AG10803 (cell line): ENCODE results near the gene IFT88.

Experiments
- DNase-seq: peaks from one replicate; pipeline ENCODE4 v3.0.0; 2010; ENCODE audit warnings: low read depth
- H3K4me3 ChIP-seq: 2 replicates; pipeline ENCODE4 v1.5.1; 2011; ENCODE audit warnings: mild to moderate bottlenecking, low read length, control low read depth
- TF ChIP-seq, protein P1 (sequence below): conservative IDR thresholded peaks from 2 replicates; pipeline ENCODE4 v1.5.1; 2011; ENCODE audit warnings: mild to moderate bottlenecking, low read length, control low read depth, inconsistent platforms

Gene IFT88

DNA sequence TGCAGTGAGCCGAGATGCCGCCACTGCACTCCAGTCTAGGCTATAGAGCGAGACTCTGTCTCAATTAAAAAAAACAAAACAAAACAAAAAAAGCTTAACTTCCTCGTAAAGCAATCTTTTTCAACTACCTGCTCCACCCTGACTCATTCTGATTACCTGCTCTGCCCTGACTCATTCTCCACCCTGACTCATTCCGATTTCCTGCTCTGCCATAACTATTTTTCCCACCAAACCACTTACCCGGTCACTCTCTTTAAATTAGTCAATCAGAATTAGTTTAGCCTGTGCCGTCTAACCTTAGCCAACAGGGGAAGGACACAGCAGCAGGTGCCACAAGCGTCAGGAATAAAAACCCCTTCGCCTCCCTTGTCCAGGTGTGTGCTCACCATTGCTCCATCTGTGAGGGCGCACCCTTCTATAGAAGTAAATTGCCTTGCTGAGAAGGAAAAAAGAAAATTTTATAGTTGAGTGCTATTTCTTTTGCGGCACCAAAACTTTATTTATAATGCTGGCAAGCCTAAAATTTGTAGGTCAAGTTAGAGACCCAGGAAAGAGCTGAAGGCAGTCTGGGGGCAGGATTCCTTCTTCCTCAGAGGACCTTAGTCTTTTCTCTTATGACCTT lies 1.7 kb upstream of the IFT88 start:
- TF ChIP-seq, protein P1, sequence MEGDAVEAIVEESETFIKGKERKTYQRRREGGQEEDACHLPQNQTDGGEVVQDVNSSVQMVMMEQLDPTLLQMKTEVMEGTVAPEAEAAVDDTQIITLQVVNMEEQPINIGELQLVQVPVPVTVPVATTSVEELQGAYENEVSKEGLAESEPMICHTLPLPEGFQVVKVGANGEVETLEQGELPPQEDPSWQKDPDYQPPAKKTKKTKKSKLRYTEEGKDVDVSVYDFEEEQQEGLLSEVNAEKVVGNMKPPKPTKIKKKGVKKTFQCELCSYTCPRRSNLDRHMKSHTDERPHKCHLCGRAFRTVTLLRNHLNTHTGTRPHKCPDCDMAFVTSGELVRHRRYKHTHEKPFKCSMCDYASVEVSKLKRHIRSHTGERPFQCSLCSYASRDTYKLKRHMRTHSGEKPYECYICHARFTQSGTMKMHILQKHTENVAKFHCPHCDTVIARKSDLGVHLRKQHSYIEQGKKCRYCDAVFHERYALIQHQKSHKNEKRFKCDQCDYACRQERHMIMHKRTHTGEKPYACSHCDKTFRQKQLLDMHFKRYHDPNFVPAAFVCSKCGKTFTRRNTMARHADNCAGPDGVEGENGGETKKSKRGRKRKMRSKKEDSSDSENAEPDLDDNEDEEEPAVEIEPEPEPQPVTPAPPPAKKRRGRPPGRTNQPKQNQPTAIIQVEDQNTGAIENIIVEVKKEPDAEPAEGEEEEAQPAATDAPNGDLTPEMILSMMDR: no peak
- H3K4me3 ChIP-seq: no peak overlapping the region
- DNase-seq: no peak

- TF ChIP-seq, protein P1: no peak
- H3K4me3 ChIP-seq: peak overlapping the region; percentile 78
- DNase-seq: peak; percentile 63
These were observed 474 bp upstream of the IFT88 start for GRCh38 chr13:20566468-20566897.

GRCh38 chr13:20567881-20568528 lies 1.0 kb downstream of the IFT88 start:
- TF ChIP-seq, protein P1: no peak
- peak; percentile 4 for DNase-seq
- peak overlapping the region; percentile 78 for H3K4me3 ChIP-seq

DNA sequence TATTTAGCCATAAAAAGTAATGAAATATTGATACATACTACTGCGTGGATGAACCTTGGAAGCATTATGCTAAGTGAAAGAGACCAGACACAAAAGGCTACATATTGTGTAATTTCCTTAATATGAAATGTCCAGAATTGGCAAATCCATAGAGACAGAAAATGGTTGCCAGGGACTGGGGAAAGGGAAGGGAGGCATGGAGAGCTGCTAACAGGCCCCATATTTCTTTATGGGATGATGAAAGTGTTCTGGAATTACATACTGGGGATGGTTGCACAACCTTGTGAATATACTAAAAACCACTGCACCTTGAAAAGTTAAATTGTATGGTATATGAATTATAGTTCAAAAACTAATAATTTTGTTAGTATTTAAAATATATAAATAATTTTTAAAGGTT lies 3.6 kb downstream of the IFT88 start:
- no peak overlapping the region for H3K4me3 ChIP-seq
- TF ChIP-seq, protein P1: no peak
- peak; percentile 69 for DNase-seq

DNA sequence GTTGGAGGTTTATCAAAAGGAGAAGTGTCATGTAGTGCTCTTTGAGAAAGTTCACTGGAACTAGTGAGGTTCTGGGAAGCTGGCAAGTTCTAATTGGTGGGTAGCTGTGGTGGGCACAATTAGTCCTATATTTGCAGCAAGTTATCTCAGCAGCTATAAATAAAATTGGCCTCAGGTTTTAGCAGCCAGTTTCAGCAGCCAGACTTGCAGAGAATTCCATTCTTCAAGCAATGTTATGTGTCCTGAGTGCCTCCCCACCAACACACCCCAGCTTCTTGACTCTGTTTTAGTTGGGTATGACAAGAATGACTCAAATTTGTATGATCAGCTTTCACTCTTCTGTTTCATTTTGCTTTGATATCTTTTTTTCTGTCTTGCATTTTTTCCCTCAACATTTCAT lies 4.7 kb downstream of the IFT88 start:
- no peak overlapping the region for H3K4me3 ChIP-seq
- TF ChIP-seq, protein P1: no peak
- no peak for DNase-seq

DNA sequence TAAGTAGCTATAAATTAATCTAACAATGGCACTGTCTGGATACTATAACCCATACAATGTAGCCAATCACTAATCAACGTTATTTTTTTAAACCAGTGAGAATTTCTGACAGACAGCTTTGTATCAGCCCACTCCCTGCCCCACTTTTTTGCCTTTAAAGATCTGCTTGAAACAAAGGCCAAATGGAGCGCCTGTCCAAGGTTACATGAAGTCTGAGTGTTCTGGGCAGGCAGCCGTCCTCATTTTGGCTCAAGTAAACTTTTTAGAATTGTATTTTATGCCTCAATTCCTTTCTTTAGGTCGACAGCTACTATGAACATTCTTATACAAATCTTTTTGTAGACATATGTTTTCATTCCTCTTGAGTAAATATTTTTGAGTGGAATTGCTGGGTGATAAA lies 6.2 kb downstream of the IFT88 start:
- TF ChIP-seq, protein P1: no peak
- no peak for DNase-seq
- H3K4me3 ChIP-seq: no peak overlapping the region

DNA sequence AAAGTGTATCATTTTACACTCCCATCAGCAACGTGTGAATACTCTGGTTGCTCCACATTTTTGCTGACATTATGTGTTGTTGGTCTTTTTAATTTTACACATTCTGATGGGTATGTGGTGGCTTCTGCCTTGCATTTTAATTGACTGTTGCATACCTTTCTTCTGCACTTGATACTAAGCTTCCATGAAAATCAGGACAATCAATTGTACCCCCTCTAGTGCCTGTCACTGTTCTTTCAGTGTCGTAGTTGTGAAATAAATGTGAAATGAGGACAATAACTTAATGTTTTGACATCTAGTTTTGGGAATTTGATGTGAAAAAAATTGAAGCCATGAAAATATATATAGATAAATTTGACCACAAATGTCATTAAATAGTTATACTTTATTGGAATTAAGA lies 6.7 kb downstream of the IFT88 start:
- no peak for DNase-seq
- TF ChIP-seq, protein P1: no peak
- H3K4me3 ChIP-seq: no peak overlapping the region
